Measurements from ENCODE around the gene MARK4.
A peak's percentile ranks its signal among the peaks of the same experiment; 100 is the strongest.

Gene MARK4

GRCh38 chr19:45250832-45251451 is at the start of gene MARK4:
Gene MARK4, plus strand, starts transcription at chr19:45251271. Its CDS starts 318 bp downstream, at chr19:45251589.
- H3K9me3 ChIP-seq (ENCODE audit: insufficient read depth, low read length): no peaks in the 10 kb centered on the region
- H3K36me3 ChIP-seq (ENCODE audit: low read length): no peaks in the 10 kb centered on the region
- no peaks in the 10 kb centered on the region for H4K20me1 ChIP-seq (ENCODE audit: low read depth, low read length)
- H3K4me2 ChIP-seq (ENCODE audit: low read depth, low read length, poor library complexity, severe bottlenecking): peak within 1 kb of the TSS; percentile 85
- H3K4me3 ChIP-seq (ENCODE audit: insufficient read depth, low read length, poor library complexity, severe bottlenecking): peak within 1 kb of the TSS; percentile 66
- peak within 1 kb of the TSS; percentile 62 for H3K9ac ChIP-seq (ENCODE audit: low read length)
- TF ChIP-seq, protein P1, sequence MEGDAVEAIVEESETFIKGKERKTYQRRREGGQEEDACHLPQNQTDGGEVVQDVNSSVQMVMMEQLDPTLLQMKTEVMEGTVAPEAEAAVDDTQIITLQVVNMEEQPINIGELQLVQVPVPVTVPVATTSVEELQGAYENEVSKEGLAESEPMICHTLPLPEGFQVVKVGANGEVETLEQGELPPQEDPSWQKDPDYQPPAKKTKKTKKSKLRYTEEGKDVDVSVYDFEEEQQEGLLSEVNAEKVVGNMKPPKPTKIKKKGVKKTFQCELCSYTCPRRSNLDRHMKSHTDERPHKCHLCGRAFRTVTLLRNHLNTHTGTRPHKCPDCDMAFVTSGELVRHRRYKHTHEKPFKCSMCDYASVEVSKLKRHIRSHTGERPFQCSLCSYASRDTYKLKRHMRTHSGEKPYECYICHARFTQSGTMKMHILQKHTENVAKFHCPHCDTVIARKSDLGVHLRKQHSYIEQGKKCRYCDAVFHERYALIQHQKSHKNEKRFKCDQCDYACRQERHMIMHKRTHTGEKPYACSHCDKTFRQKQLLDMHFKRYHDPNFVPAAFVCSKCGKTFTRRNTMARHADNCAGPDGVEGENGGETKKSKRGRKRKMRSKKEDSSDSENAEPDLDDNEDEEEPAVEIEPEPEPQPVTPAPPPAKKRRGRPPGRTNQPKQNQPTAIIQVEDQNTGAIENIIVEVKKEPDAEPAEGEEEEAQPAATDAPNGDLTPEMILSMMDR (IDR thresholded peaks at IDR 0.05; ENCODE audit: insufficient read depth, low read length, poor library complexity, severe bottlenecking): no peak
- no peak for TF ChIP-seq EZH2phosphoT487 (conservative IDR thresholded peaks at IDR 0.05; ENCODE audit: low read length)
- peak within 1 kb of the TSS; percentile 99 for H2AFZ ChIP-seq (ENCODE audit: low read depth, low read length, severe bottlenecking)
- no peak within 1 kb of the TSS for H3K27ac ChIP-seq (ENCODE audit: low read depth, low read length)
- H3K27me3 ChIP-seq (ENCODE audit: low read length): no peaks in the 10 kb centered on the region
- no peaks in the 10 kb centered on the region for H3K9me2 ChIP-seq (replicated peaks; ENCODE audit: insufficient read depth, low read length)
- 0 out of 2 replicates have a peak, but pooled peaks cover 4% of the 10 kb centered on the region for H3F3A ChIP-seq (ENCODE audit: insufficient read depth)
- H3K79me2 ChIP-seq (ENCODE audit: insufficient read depth, low read length): no peaks in the 10 kb centered on the region

DNA sequence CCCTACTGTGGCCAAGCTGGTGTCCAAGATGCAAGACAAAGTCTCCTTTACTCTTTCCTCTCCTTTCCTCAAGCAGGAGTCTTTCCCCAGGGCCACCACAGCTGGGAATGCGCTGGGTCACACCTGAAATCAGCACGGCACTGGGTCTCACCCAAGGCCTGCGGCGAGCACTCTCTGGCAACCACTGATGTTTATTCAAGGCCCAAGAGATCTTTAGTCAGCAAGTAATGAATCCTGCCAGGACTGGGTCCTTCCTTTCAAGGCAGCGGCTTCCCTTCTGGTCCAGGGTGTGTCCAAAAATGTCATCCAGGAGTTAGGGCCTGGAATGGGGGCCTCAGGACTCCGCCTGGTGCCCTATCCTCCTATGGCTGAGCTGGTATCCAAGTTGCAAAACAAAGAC is 48.4 kb upstream of the MARK4 start:
- Histone ChIP-seq H3K9ac (ENCODE audit: low read length) (no peak overlapping the region), H2AFZ (ENCODE audit: low read depth, low read length, severe bottlenecking) (no peak overlapping the region), H4K20me1 (ENCODE audit: low read depth, low read length) (no peaks in the 10 kb centered on the region), H3F3A (ENCODE audit: insufficient read depth) (no peaks in the 10 kb centered on the region), H3K79me2 (ENCODE audit: insufficient read depth, low read length) (no peaks in the 10 kb centered on the region), H3K27me3 (ENCODE audit: low read length) (no peaks in the 10 kb centered on the region), H3K9me2 (replicated peaks; ENCODE audit: insufficient read depth, low read length) (no peaks in the 10 kb centered on the region), H3K4me2 (ENCODE audit: low read depth, low read length, poor library complexity, severe bottlenecking) (no peak overlapping the region), H3K36me3 (ENCODE audit: low read length) (no peaks in the 10 kb centered on the region), H3K27ac (ENCODE audit: low read depth, low read length) (no peak overlapping the region), H3K9me3 (ENCODE audit: insufficient read depth, low read length) (peaks cover 4% of the 10 kb centered on the region; the same call in 1 of the 2 replicates), H3K4me3 (ENCODE audit: insufficient read depth, low read length, poor library complexity, severe bottlenecking) (no peak overlapping the region)
- TF ChIP-seq, protein P1 (IDR thresholded peaks at IDR 0.05; ENCODE audit: insufficient read depth, low read length, poor library complexity, severe bottlenecking): no peak

GRCh38 chr19:45205810-45206209 is 45.3 kb upstream of the MARK4 start:
- Histone ChIP-seq H3K9me3 (ENCODE audit: insufficient read depth, low read length) (peaks cover 4% of the 10 kb centered on the region; the same call in 1 of the 2 replicates), H2AFZ (ENCODE audit: low read depth, low read length, severe bottlenecking) (no peak overlapping the region), H3K4me2 (ENCODE audit: low read depth, low read length, poor library complexity, severe bottlenecking) (no peak overlapping the region), H3F3A (ENCODE audit: insufficient read depth) (no peaks in the 10 kb centered on the region), H3K27ac (ENCODE audit: low read depth, low read length) (no peak overlapping the region), H3K36me3 (ENCODE audit: low read length) (no peaks in the 10 kb centered on the region), H3K9me2 (replicated peaks; ENCODE audit: insufficient read depth, low read length) (no peaks in the 10 kb centered on the region), H4K20me1 (ENCODE audit: low read depth, low read length) (no peaks in the 10 kb centered on the region), H3K79me2 (ENCODE audit: insufficient read depth, low read length) (no peaks in the 10 kb centered on the region), H3K4me3 (ENCODE audit: insufficient read depth, low read length, poor library complexity, severe bottlenecking) (no peak overlapping the region), H3K27me3 (ENCODE audit: low read length) (no peaks in the 10 kb centered on the region), H3K9ac (ENCODE audit: low read length) (no peak overlapping the region)
- TF ChIP-seq, protein P1 (IDR thresholded peaks at IDR 0.05; ENCODE audit: insufficient read depth, low read length, poor library complexity, severe bottlenecking): no peak
- TF ChIP-seq EZH2phosphoT487 (conservative IDR thresholded peaks at IDR 0.05; ENCODE audit: low read length): no peak

All from SU-DHL-6 (cell line).